ENCODE measurements around the gene NTRK2.

DNA sequence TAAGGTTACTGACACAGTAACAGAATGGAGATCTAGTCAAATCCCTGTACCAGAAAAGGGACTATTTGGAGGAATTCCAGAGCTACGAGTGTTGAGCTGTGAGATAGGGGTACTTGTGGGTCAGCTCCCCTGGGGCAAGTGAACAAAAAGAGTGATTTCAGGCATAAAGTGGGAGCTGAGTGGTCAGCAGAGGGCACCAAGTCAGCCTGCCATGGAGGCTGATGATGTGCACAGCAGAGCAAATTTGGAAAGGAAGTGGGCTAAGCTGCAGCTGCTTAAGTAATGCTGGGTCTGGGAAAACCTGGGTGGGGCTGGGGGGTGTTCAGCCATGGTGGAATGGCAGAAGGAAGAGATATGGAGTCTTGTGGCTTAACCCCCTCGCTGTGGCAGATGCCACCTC lies 327.9 kb downstream of the NTRK2 start:
- TF ChIP-seq SUZ12 (IDR thresholded peaks at IDR 0.05) = no peak
- TF ChIP-seq FOXM1 (IDR thresholded peaks at IDR 0.05; ENCODE audit: borderline replicate concordance) = no peak

Data from HEK293T (cell line).